ENCODE results near the gene PTPA. TPM values are rescaled to one million over a fixed set of nuclear protein-coding genes. Genes with fewer than 3 reads are reported as not detected.

Gene PTPA
- total RNA-seq, 1 donor from 2014 or later: 220 TPM

DNA sequence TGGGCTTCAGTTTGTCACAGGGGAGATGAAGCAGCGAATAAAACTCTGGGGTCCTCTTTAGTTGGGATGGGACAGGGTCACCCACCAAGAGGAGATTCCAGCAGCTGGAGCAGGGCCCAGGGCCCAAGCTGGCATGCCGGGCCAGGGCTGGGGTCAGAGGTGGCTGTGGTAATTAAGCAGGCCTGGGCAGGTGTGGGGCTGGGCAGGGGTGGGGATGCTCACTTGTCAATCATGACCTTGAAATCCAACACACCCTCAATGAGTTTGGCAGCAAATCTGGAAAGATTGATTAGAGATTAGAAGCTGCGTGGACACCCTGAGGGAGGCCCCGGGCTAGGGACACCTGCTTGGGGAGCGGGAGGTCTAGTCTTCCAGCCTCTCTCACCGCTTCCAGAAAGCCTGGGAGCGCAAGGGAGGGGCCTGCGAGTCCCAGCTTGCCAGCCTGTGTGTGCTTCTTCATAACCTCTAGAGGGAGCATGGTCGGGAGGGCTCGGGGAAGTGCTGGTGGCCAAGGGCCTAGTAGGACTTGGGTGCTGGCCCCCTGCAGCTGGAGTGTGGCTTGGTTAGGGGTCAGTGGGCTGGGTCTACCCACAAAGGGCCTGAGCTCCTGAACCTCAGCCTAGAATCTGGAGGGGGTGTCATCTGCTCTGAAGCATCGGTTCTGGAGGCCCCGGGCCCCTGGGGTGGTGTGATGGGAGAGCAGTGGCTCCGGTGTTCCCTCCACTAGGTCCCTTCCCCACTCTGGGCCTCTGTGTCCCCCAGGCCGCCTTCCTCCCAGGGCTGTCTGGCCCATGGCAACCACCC is 8.2 kb upstream of the PTPA start:
- TF ChIP-seq, protein P1, sequence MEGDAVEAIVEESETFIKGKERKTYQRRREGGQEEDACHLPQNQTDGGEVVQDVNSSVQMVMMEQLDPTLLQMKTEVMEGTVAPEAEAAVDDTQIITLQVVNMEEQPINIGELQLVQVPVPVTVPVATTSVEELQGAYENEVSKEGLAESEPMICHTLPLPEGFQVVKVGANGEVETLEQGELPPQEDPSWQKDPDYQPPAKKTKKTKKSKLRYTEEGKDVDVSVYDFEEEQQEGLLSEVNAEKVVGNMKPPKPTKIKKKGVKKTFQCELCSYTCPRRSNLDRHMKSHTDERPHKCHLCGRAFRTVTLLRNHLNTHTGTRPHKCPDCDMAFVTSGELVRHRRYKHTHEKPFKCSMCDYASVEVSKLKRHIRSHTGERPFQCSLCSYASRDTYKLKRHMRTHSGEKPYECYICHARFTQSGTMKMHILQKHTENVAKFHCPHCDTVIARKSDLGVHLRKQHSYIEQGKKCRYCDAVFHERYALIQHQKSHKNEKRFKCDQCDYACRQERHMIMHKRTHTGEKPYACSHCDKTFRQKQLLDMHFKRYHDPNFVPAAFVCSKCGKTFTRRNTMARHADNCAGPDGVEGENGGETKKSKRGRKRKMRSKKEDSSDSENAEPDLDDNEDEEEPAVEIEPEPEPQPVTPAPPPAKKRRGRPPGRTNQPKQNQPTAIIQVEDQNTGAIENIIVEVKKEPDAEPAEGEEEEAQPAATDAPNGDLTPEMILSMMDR (conservative IDR thresholded peaks at IDR 0.05; ENCODE audit: low read depth, low read length): peak; percentile 56
- no peak for DNase-seq (ENCODE audit: low read depth)
- no peak overlapping the region for H3K4me3 ChIP-seq (ENCODE audit: low read depth, low read length)

DNA sequence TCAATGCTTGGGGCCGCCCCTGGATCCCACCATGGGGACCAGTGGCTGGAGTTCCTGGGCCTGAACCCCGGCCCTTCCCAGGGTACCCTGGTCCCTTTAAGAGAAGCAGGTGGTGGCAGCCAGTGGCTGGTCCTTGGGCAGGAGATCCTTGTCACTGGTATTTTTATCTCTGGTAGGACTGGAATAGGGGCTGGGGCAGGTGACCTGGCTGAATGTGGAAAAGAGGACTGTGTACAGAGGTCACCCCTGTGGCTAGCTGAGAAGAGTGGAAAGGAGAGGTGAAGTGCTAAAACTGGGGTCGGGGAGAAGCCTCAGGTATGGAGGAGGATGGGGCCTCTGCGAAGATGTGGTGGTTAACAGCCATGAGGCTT is 7.6 kb upstream of the PTPA start:
- no peak for DNase-seq (ENCODE audit: low read depth)
- H3K4me3 ChIP-seq (ENCODE audit: low read depth, low read length): no peak overlapping the region
- TF ChIP-seq, protein P1 (conservative IDR thresholded peaks at IDR 0.05; ENCODE audit: low read depth, low read length): no peak

DNA sequence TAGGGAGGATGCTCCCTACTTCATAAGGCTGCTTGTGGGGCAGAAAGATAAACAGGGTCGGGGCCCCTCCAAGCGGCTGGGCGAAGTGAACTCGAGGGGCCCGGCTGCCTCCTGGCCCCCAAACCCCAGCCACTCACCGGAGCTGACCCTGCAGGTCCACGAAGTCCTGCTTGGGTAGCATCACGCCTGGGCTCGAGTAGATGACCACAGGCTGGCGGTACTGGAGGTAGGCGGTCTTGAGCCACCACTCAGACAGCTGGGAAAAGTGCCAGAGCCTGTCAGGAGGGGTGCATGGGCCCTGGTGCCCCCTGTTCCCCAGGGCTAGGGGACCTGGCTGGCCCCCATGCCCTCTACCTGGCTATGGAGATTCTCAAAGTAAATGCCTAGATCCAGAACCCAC is 7.2 kb upstream of the PTPA start:
- TF ChIP-seq, protein P1 (conservative IDR thresholded peaks at IDR 0.05; ENCODE audit: low read depth, low read length): no peak
- DNase-seq (ENCODE audit: low read depth): no peak
- no peak overlapping the region for H3K4me3 ChIP-seq (ENCODE audit: low read depth, low read length)

DNA sequence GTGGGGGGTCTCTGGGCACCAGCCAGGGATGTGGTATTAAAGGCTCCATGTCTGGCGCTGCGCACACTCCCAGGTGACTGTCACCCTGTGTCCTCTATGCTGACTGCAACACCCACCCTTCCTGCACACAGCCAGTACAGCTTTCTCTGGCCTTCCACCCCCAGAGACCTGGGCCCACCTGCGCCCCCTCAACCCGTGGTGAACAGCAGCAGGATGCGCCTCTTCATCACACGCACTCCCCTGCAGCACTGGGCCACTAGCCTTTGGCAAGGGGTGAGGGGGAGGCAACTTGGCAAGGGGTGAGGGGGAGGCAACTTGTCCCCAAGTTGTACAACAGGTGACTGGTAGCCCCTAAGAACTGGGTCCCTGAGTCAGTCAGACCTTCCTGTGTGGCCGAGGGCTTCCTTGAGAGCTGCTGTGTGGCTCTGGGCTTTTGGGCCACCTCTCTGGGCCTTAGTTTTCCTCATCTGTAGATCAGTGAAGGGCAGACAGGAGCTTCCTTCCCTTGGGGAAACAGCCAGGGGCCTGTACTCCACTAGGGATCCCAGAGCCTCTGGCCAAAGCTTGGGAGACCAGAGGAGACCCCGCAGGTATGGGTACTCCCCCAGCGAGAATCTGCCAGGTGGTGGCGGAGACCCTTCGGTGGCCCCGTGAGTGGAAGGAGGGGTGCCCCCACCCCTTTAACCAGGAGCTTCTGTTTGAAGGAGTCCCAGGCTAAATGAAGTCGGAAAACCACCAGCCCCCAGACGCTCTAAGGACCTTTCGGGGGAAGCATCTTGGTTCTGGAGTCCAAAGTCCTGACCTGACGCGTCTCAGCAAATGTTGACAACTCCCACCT is 5.1 kb upstream of the PTPA start:
- H3K4me3 ChIP-seq (ENCODE audit: low read depth, low read length): no peak overlapping the region
- no peak for DNase-seq (ENCODE audit: low read depth)
- TF ChIP-seq, protein P1 (conservative IDR thresholded peaks at IDR 0.05; ENCODE audit: low read depth, low read length): no peak

DNA sequence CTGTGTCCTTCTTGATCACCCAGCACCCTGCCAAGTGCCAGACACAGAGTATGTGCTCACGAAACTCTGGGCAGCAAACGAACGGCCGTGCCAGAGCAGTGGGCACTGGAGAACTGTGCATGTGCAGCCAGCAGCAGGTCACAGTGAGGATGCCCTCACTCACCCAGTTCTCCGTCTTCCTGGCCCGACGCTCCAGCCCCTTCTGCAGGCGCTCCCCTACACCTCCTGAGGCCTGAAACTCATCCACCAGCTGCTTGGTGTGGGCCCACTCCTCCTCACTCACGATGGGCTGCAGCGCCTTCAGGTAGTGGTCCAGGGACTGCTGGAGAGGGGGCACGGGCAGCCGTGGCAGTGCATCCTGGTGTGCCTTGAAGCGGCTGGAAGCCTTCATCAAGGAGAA is 3.6 kb upstream of the PTPA start:
- no peak overlapping the region for H3K4me3 ChIP-seq (ENCODE audit: low read depth, low read length)
- no peak for DNase-seq (ENCODE audit: low read depth)
- TF ChIP-seq, protein P1 (conservative IDR thresholded peaks at IDR 0.05; ENCODE audit: low read depth, low read length): no peak

DNA sequence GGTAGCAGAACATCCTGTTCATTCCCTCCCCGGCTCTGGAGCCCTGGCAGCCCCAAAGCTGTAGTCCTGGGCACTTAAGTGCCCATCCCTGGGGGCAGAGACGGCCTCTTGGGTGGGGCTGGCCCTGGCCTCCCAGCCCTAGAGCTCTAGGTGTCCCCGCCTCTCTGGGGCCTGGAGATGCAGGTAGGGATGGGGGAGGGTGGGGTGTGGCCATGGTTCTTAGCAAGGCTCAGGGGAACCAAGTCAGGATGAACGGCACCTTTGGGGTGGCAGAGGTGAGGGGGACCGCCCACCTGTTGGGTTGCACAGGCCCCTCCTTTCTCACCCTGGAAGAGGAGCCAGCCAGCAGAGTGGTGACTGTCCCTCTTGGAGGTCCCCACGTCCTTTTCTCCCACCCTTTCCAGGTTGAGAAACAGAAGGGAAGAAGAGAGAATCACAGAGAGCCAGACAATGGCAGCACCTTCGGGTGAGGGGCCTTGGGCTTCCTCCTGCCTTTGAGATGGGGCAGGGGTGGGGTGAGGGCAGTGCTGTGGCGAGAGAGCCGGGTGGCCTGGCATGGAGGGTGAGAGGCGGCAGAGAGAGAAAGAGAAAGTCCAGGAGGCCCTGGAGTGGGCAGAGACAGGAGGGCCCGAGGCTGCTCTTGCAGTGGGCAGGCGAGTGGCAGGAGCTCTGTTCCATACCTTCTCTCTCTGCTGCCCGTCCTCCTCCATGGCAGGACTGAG is 3.0 kb upstream of the PTPA start:
- H3K4me3 ChIP-seq (ENCODE audit: low read depth, low read length): no peak overlapping the region
- TF ChIP-seq, protein P1 (conservative IDR thresholded peaks at IDR 0.05; ENCODE audit: low read depth, low read length): no peak
- no peak for DNase-seq (ENCODE audit: low read depth)
